Testis (tissue), 2 donors: ENCODE measurements around the gene MAMSTR.

Experiments used
- POLR2A ChIP-seq: fragments of 450-650 bp; IDR thresholded peaks from one replicate; pipeline ENCODE4 v1.6.1; 2017; ENCODE audit warnings: antibody characterized with exemption, mild to moderate bottlenecking, moderate library complexity
- TF ChIP-seq, protein P1 (sequence below), 3 experiments: fragments of 450-650 bp in 2 of 3; fragments of 200-600 bp in 1 of 3; sonication (generic) in 1 of 3; IDR thresholded peaks; one replicate each; pipeline ENCODE4 v1.5.1; 2016 to 2019; ENCODE audit warnings: antibody characterized with exemption in 3 of 3, mild to moderate bottlenecking in 2 of 3, moderate library complexity in 1 of 3

DNA sequence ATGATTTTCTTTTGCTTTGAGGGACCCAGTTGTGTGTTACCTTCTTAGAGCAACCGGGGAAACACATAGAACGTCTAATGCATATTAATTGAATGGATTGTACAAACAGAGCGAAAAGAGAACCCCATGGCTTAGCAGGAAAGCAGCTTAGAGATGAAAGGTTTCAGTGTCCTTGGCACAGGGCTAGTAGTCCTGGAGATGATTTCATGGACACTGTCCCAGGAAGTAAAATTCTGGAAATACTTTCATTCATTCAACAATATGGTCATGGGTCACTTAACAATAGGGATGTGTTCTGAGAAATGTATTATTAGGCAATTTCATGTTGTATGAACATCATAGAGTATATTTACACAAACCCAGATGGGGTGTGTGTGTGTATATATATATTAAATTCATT is 33.4 kb downstream of the MAMSTR start:
- TF ChIP-seq, protein P1, sequence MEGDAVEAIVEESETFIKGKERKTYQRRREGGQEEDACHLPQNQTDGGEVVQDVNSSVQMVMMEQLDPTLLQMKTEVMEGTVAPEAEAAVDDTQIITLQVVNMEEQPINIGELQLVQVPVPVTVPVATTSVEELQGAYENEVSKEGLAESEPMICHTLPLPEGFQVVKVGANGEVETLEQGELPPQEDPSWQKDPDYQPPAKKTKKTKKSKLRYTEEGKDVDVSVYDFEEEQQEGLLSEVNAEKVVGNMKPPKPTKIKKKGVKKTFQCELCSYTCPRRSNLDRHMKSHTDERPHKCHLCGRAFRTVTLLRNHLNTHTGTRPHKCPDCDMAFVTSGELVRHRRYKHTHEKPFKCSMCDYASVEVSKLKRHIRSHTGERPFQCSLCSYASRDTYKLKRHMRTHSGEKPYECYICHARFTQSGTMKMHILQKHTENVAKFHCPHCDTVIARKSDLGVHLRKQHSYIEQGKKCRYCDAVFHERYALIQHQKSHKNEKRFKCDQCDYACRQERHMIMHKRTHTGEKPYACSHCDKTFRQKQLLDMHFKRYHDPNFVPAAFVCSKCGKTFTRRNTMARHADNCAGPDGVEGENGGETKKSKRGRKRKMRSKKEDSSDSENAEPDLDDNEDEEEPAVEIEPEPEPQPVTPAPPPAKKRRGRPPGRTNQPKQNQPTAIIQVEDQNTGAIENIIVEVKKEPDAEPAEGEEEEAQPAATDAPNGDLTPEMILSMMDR (IDR thresholded peaks at IDR 0.05), result no peak
- no peak for TF ChIP-seq POLR2A
